C4-2B (cell line): ENCODE results near the gene ETHE1.

Source experiments
- CTCF ChIP-seq: fragments of 450-650 bp; conservative IDR thresholded peaks from 2 replicates; pipeline ENCODE4 v1.5.1; 2017; ENCODE audit warnings: mild to moderate bottlenecking
- ZFX ChIP-seq: fragments of 450-650 bp; IDR thresholded peaks from 2 replicates; pipeline ENCODE4 v1.6.1; 2017

- TF ChIP-seq CTCF (no peak), ZFX (no peak)
Observed at GRCh38 chr19:43570174-43570791, 43.3 kb upstream of the ETHE1 start.
